Measurements from ENCODE around the gene ZCWPW2. TPM values are rescaled to one million over a fixed set of nuclear protein-coding genes. Genes with fewer than 3 reads are reported as not detected.

The ZCWPW2 gene
- total RNA-seq, 6 experiments from 2014 or later, result 0.18 to 0.24 (median 0.20) TPM; not detected in 3

GRCh38 chr3:28495301-28495700 is 146.8 kb downstream of the ZCWPW2 start:
- intact Hi-C loops (cut with DNase I), result no loop called here
- no peaks in the 10 kb centered on the region for H3K27me3 ChIP-seq
- DNase-seq (no peak), ATAC-seq (no peak)
- no peaks in the 10 kb centered on the region for H3K4me1 ChIP-seq
- no peaks in the 10 kb centered on the region for H3K36me3 ChIP-seq
- no peak overlapping the region for H3K27ac ChIP-seq
- TF ChIP-seq, protein P1, sequence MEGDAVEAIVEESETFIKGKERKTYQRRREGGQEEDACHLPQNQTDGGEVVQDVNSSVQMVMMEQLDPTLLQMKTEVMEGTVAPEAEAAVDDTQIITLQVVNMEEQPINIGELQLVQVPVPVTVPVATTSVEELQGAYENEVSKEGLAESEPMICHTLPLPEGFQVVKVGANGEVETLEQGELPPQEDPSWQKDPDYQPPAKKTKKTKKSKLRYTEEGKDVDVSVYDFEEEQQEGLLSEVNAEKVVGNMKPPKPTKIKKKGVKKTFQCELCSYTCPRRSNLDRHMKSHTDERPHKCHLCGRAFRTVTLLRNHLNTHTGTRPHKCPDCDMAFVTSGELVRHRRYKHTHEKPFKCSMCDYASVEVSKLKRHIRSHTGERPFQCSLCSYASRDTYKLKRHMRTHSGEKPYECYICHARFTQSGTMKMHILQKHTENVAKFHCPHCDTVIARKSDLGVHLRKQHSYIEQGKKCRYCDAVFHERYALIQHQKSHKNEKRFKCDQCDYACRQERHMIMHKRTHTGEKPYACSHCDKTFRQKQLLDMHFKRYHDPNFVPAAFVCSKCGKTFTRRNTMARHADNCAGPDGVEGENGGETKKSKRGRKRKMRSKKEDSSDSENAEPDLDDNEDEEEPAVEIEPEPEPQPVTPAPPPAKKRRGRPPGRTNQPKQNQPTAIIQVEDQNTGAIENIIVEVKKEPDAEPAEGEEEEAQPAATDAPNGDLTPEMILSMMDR (IDR thresholded peaks at IDR 0.05), result no peak
- TF ChIP-seq POLR2A (IDR thresholded peaks at IDR 0.05), result no peak
- H3K4me3 ChIP-seq, result no peak overlapping the region
- H3K9me3 ChIP-seq, result no peaks in the 10 kb centered on the region

GRCh38 chr3:28502397-28502937 is 153.9 kb downstream of the ZCWPW2 start:
- no peak overlapping the region for H3K4me3 ChIP-seq
- DNase-seq, result no peak
- H3K27ac ChIP-seq, result no peak overlapping the region
- intact Hi-C loops (cut with DNase I), result no loop called here
- H3K27me3 ChIP-seq, result no peaks in the 10 kb centered on the region
- H3K9me3 ChIP-seq, result no peaks in the 10 kb centered on the region
- WGBS (ENCODE audit: insufficient coverage, low coverage, low lambda C conversion rate, missing lambda C conversion rate), result 68% methylated on average over 6 of the region's 6 CpGs
- no peaks in the 10 kb centered on the region for H3K36me3 ChIP-seq
- no peaks in the 10 kb centered on the region for H3K4me1 ChIP-seq
- TF ChIP-seq, protein P1 (IDR thresholded peaks at IDR 0.05), result no peak
- TF ChIP-seq POLR2A (IDR thresholded peaks at IDR 0.05), result no peak
- no peak for ATAC-seq

GRCh38 chr3:28504976-28505375 is 156.5 kb downstream of the ZCWPW2 start:
- no peaks in the 10 kb centered on the region for H3K36me3 ChIP-seq
- no peak overlapping the region for H3K4me3 ChIP-seq
- H3K9me3 ChIP-seq, result no peaks in the 10 kb centered on the region
- ATAC-seq (no peak), DNase-seq (no peak)
- no peak overlapping the region for H3K27ac ChIP-seq
- WGBS (ENCODE audit: insufficient coverage, low coverage, low lambda C conversion rate, missing lambda C conversion rate), result 0% methylated on average over 1 of the region's 1 CpG
- TF ChIP-seq, protein P1 (IDR thresholded peaks at IDR 0.05), result no peak
- no peak for TF ChIP-seq POLR2A (IDR thresholded peaks at IDR 0.05)
- no peaks in the 10 kb centered on the region for H3K27me3 ChIP-seq
- intact Hi-C loops (cut with DNase I), result no loop called here
- no peaks in the 10 kb centered on the region for H3K4me1 ChIP-seq

DNA sequence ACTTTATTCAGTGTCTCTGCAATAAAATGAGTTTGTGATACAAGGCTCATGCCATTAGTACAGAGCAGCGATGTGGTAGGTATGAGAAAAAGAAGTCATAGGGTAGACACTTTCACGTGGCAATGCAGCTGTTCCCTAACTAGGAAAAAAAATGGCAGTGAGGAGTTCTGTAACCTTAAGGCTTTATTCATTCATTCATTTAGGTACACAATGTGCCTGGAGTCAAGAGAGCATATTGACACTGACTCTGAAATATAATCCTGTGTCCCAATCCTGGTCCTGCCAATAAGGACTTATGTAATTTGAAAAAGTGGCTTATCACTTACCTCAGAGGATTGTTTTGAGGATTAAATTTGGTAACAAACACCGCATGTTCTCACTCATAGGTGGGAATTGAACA is 173.1 kb downstream of the ZCWPW2 start:
- ATAC-seq, result peak in 1 of 4 donors; percentile 17
- no peak for TF ChIP-seq POLR2A (IDR thresholded peaks at IDR 0.05)
- TF ChIP-seq, protein P1 (IDR thresholded peaks at IDR 0.05), result no peak
- 67% methylated on average over 3 of the region's 3 CpGs for WGBS (ENCODE audit: insufficient coverage, low coverage, low lambda C conversion rate, missing lambda C conversion rate)
- Histone ChIP-seq H3K27ac (no peak overlapping the region), H3K27me3 (no peaks in the 10 kb centered on the region), H3K4me1 (no peaks in the 10 kb centered on the region), H3K9me3 (no peaks in the 10 kb centered on the region), H3K4me3 (no peak overlapping the region), H3K36me3 (no peaks in the 10 kb centered on the region)
- DNase-seq, result no peak
- intact Hi-C loops (cut with DNase I), result no loop called here

GRCh38 chr3:28542351-28542750 is 193.8 kb downstream of the ZCWPW2 start:
- Histone ChIP-seq H3K4me3 (no peak overlapping the region), H3K36me3 (no peaks in the 10 kb centered on the region), H3K27me3 (no peaks in the 10 kb centered on the region), H3K27ac (no peak overlapping the region), H3K4me1 (no peaks in the 10 kb centered on the region), H3K9me3 (no peaks in the 10 kb centered on the region)
- 0% methylated on average over 1 of the region's 1 CpG for WGBS (ENCODE audit: insufficient coverage, low coverage, low lambda C conversion rate, missing lambda C conversion rate)
- intact Hi-C loops (cut with DNase I), result no loop called here
- TF ChIP-seq POLR2A (IDR thresholded peaks at IDR 0.05), result no peak
- TF ChIP-seq, protein P1 (IDR thresholded peaks at IDR 0.05), result no peak
- ATAC-seq, result no peak
- DNase-seq, result no peak
